OCI-LY1 (cell line): ENCODE measurements around the gene MAST3.
A peak's percentile ranks its signal among the peaks of the same experiment; 100 is the strongest.
"Not testable (repeated sequence)": the region's sequence is repeated elsewhere in the genome, so short reads cannot be mapped to it uniquely, and the experiment has no call there.

ENCODE experiments used
- H2AFZ ChIP-seq: fragments of 200-600 bp; sonication (generic), shearing (Covaris generic); 2 replicates; pipeline ENCODE4 v1.6.0; 2014; ENCODE audit warnings: antibody characterized with exemption, mild to moderate bottlenecking, low read length
- H3F3A ChIP-seq: fragments of 200-600 bp; sonication (generic), shearing (Covaris generic); 2 replicates; pipeline ENCODE4 v1.6.0; 2014; ENCODE audit warnings: mild to moderate bottlenecking, antibody characterized with exemption, low read length, moderate library complexity; ENCODE audit not compliant: insufficient read depth
- H3K27ac ChIP-seq: fragments of 200-600 bp; sonication (generic); 2 replicates; pipeline ENCODE4 v1.5.1; 2014; ENCODE audit warnings: low read length, mixed run types, mild to moderate bottlenecking, low read depth; ENCODE audit not compliant: poor library complexity, severe bottlenecking
- H3K27me3 ChIP-seq: fragments of 200-600 bp; sonication (generic); 2 replicates; pipeline ENCODE4 v1.6.0; 2014; ENCODE audit warnings: antibody characterized with exemption, mild to moderate bottlenecking, low read length, moderate library complexity; ENCODE audit not compliant: insufficient read depth
- H3K36me3 ChIP-seq: fragments of 200-600 bp; sonication (generic); 2 replicates; pipeline ENCODE4 v1.6.1; 2014; ENCODE audit warnings: mild to moderate bottlenecking, antibody characterized with exemption, low read length, moderate library complexity, mixed read lengths; ENCODE audit not compliant: insufficient read depth
- H3K4me1 ChIP-seq: fragments of 200-600 bp; sonication (generic); 2 replicates; pipeline ENCODE4 v1.5.1; 2014; ENCODE audit warnings: mild to moderate bottlenecking, low read length, moderate library complexity; ENCODE audit not compliant: insufficient read depth, severe bottlenecking
- H3K4me2 ChIP-seq: fragments of 200-600 bp; sonication (generic), shearing (Covaris generic); 2 replicates; pipeline ENCODE4 v1.6.1; 2014; ENCODE audit warnings: low read length
- H3K4me3 ChIP-seq: fragments of 200-600 bp; sonication (generic); 2 replicates; pipeline ENCODE4 v1.5.1; 2014; ENCODE audit warnings: low read length, low read depth, mild to moderate bottlenecking, mixed read lengths; ENCODE audit not compliant: poor library complexity, severe bottlenecking
- H3K79me2 ChIP-seq: fragments of 200-600 bp; shearing (Covaris generic); 2 replicates; pipeline ENCODE4 v1.6.1; 2016; ENCODE audit warnings: mixed run types, low read length, mixed read lengths; ENCODE audit not compliant: insufficient read depth
- H3K9ac ChIP-seq: fragments of 200-600 bp; sonication (generic), shearing (Covaris generic); 2 replicates; pipeline ENCODE4 v1.6.1; 2014; ENCODE audit warnings: mild to moderate bottlenecking, low read length, mixed read lengths
- H3K9me2 ChIP-seq: fragments of 200-600 bp; sonication (generic), shearing (Covaris generic); 2 replicates; pipeline ENCODE4 v1.6.1; 2014; ENCODE audit warnings: low read depth, mild to moderate bottlenecking, low read length, mixed read lengths
- H3K9me3 ChIP-seq: fragments of 200-600 bp; shearing (Covaris generic); 2 replicates; pipeline ENCODE4 v1.6.1; 2014; ENCODE audit warnings: low read length, mixed read lengths
- H4K20me1 ChIP-seq: fragments of 200-600 bp; sonication (generic), shearing (Covaris generic); 2 replicates; pipeline ENCODE4 v1.6.0; 2016; ENCODE audit warnings: mild to moderate bottlenecking, low read length; ENCODE audit not compliant: insufficient read depth
- CTCF ChIP-seq: fragments of 200-600 bp; sonication (generic), shearing (Covaris generic); IDR thresholded peaks from 2 replicates; pipeline ENCODE4 v1.5.1; 2017; ENCODE audit warnings: mild to moderate bottlenecking, antibody characterized with exemption, low read length, moderate library complexity, mixed read lengths
- EZH2 ChIP-seq: fragments of 200-600 bp; sonication (generic), shearing (Covaris generic); IDR thresholded peaks from 2 replicates; pipeline ENCODE4 v1.8.0; 2017; ENCODE audit warnings: borderline replicate concordance, mixed run types, mild to moderate bottlenecking, antibody characterized with exemption, low read length, moderate library complexity, mixed read lengths

MAST3 gene

GRCh38 chr19:18086590-18087138, 10.9 kb upstream of the MAST3 start, which contains the start of gene IL12RB1:
Gene IL12RB1 (minus strand): TSS chr19:18086934. CDS start chr19:18086823, 111 bp downstream.
- H2AFZ ChIP-seq: peak within 1 kb of the TSS; percentile 67; the same call in 1 of the 2 replicates
- no peaks in the 10 kb centered on the region for H3K9me3 ChIP-seq
- H3K4me2 ChIP-seq: peak within 1 kb of the TSS; percentile 63
- H3K79me2 ChIP-seq: no peaks in the 10 kb centered on the region
- H3K9me2 ChIP-seq: no peaks in the 10 kb centered on the region
- peak within 1 kb of the TSS; percentile 47 for H3K4me3 ChIP-seq
- peak within 1 kb of the TSS; percentile 72 for H3K27ac ChIP-seq
- TF ChIP-seq CTCF: no peak
- TF ChIP-seq EZH2: no peak
- peak within 1 kb of the TSS; percentile 41 for H3K9ac ChIP-seq
- no peaks in the 10 kb centered on the region for H4K20me1 ChIP-seq
- H3K36me3 ChIP-seq: no peaks in the 10 kb centered on the region
- no peaks in the 10 kb centered on the region for H3K27me3 ChIP-seq
- peaks cover 46% of the 10 kb centered on the region for H3K4me1 ChIP-seq
- H3F3A ChIP-seq: no peaks in the 10 kb centered on the region

- not testable (repeated sequence) for H4K20me1 ChIP-seq, H3K27me3 ChIP-seq, H3K9me2 ChIP-seq, H3F3A ChIP-seq, H2AFZ ChIP-seq, H3K79me2 ChIP-seq, H3K4me3 ChIP-seq, H3K9me3 ChIP-seq, H3K36me3 ChIP-seq
- Histone ChIP-seq H3K9ac (peak overlapping the region; percentile 3; the same call in 1 of the 2 replicates), H3K27ac (peak overlapping the region; percentile 83), H3K4me2 (peak overlapping the region; percentile 37), H3K4me1 (peaks cover 54% of the 10 kb centered on the region)
Measured at GRCh38 chr19:18089096-18089541, 8.5 kb upstream of the MAST3 start.

GRCh38 chr19:18089726-18090125, 7.9 kb upstream of the MAST3 start:
- H3K4me1 ChIP-seq: peaks cover 54% of the 10 kb centered on the region

More at GRCh38 chr19:18089726-18090125, 7.9 kb upstream of the MAST3 start:
- H2AFZ ChIP-seq: no peak overlapping the region
- H3K9ac ChIP-seq: peak overlapping the region; percentile 3; the same call in 1 of the 2 replicates
- TF ChIP-seq EZH2 (no peak), CTCF (no peak)
- H3K36me3 ChIP-seq: no peaks in the 10 kb centered on the region
- no peaks in the 10 kb centered on the region for H3K27me3 ChIP-seq
- no peaks in the 10 kb centered on the region for H3K9me3 ChIP-seq
- no peaks in the 10 kb centered on the region for H3F3A ChIP-seq
- H3K27ac ChIP-seq: peak overlapping the region; percentile 83
- no peaks in the 10 kb centered on the region for H4K20me1 ChIP-seq
- H3K4me2 ChIP-seq: peak overlapping the region; percentile 37; the same call in 1 of the 2 replicates
- no peaks in the 10 kb centered on the region for H3K79me2 ChIP-seq
- no peaks in the 10 kb centered on the region for H3K9me2 ChIP-seq
- no peak overlapping the region for H3K4me3 ChIP-seq
